ENCODE results near the gene MPZL2. TPM values are rescaled to one million over a fixed set of nuclear protein-coding genes. Genes with fewer than 3 reads are reported as not detected.

The MPZL2 gene
- total RNA-seq, 1 donor from 2014 or later: 0.95 TPM

- Mint-ChIP-seq H3K4me1 (ENCODE audit: low read depth, unreplicated experiment) (peaks cover 6% of the 10 kb centered on the region), H3K36me3 (ENCODE audit: low read depth, unreplicated experiment) (no peaks in the 10 kb centered on the region), H3K9me3 (ENCODE audit: unreplicated experiment) (no peaks in the 10 kb centered on the region), H3K27ac (ENCODE audit: unreplicated experiment) (no peak overlapping the region), H3K27me3 (ENCODE audit: low read depth, unreplicated experiment) (peaks cover 44% of the 10 kb centered on the region), H3K4me3 (ENCODE audit: unreplicated experiment) (no peak overlapping the region)
- no peak overlapping the region for H3K9ac ChIP-seq (ENCODE audit: low read length)
- FAIRE-seq (no peak), DNase-seq (ENCODE audit: low read depth) (no peak)
- H3K4me3 ChIP-seq (ENCODE audit: insufficient read depth, low read depth, low read length): no peak overlapping the region
- H3K4me1 ChIP-seq (ENCODE audit: insufficient read depth, low read length): no peaks in the 10 kb centered on the region
- TF ChIP-seq, protein P1, sequence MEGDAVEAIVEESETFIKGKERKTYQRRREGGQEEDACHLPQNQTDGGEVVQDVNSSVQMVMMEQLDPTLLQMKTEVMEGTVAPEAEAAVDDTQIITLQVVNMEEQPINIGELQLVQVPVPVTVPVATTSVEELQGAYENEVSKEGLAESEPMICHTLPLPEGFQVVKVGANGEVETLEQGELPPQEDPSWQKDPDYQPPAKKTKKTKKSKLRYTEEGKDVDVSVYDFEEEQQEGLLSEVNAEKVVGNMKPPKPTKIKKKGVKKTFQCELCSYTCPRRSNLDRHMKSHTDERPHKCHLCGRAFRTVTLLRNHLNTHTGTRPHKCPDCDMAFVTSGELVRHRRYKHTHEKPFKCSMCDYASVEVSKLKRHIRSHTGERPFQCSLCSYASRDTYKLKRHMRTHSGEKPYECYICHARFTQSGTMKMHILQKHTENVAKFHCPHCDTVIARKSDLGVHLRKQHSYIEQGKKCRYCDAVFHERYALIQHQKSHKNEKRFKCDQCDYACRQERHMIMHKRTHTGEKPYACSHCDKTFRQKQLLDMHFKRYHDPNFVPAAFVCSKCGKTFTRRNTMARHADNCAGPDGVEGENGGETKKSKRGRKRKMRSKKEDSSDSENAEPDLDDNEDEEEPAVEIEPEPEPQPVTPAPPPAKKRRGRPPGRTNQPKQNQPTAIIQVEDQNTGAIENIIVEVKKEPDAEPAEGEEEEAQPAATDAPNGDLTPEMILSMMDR (IDR thresholded peaks at IDR 0.05; ENCODE audit: insufficient read depth, low read depth, low read length): no peak
- no peak overlapping the region for H2AFZ ChIP-seq (ENCODE audit: low read depth, low read length)
- H3K79me2 ChIP-seq (ENCODE audit: insufficient read depth, low read length): no peaks in the 10 kb centered on the region
- H3K27ac ChIP-seq (ENCODE audit: low read depth, low read length): no peak overlapping the region
- H3K4me2 ChIP-seq (ENCODE audit: low read length): no peak overlapping the region
- H4K20me1 ChIP-seq (ENCODE audit: insufficient read depth, low read length): no peaks in the 10 kb centered on the region
- no peaks in the 10 kb centered on the region for H3K9me3 ChIP-seq (ENCODE audit: insufficient read depth, low read depth, low read length)
- H3K36me3 ChIP-seq (ENCODE audit: insufficient read depth, low read length): no peaks in the 10 kb centered on the region
- peaks cover 67% of the 10 kb centered on the region for H3K27me3 ChIP-seq (ENCODE audit: insufficient read depth, low read length)
Observed at GRCh38 chr11:118263112-118263511, 985 bp downstream of the MPZL2 start.

DNA sequence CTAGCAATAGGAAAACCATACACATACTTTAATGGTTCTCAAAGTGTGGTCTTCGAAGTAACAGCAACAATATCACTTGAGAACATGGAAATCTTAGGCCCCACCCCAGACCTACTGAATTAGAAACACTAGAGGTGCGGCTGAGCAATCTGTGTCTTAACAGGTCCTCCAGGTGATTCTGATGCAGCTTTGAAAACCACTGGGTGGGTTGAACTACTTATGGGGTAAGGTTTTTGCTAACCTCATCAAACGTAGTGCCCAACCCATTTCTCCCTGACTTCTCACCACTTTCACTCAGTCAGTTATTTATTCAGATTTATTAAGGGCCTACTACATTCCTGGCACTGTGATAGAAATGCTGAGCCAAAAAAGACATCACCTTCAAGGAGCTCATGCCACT lies 3.7 kb downstream of the MPZL2 start:
- Histone ChIP-seq H3K4me3 (ENCODE audit: insufficient read depth, low read depth, low read length) (no peak overlapping the region), H3K27me3 (ENCODE audit: insufficient read depth, low read length) (peaks cover 46% of the 10 kb centered on the region), H4K20me1 (ENCODE audit: insufficient read depth, low read length) (no peaks in the 10 kb centered on the region), H3K4me1 (ENCODE audit: insufficient read depth, low read length) (no peaks in the 10 kb centered on the region), H3K27ac (ENCODE audit: low read depth, low read length) (no peak overlapping the region), H3K9ac (ENCODE audit: low read length) (no peak overlapping the region), H3K9me3 (ENCODE audit: insufficient read depth, low read depth, low read length) (no peaks in the 10 kb centered on the region), H3K36me3 (ENCODE audit: insufficient read depth, low read length) (no peaks in the 10 kb centered on the region), H2AFZ (ENCODE audit: low read depth, low read length) (no peak overlapping the region), H3K4me2 (ENCODE audit: low read length) (no peak overlapping the region), H3K79me2 (ENCODE audit: insufficient read depth, low read length) (no peaks in the 10 kb centered on the region)
- FAIRE-seq: no peak
- TF ChIP-seq EZH2 (IDR thresholded peaks at IDR 0.05; ENCODE audit: insufficient read depth, low read length): no peak
- TF ChIP-seq, protein P1 (IDR thresholded peaks at IDR 0.05; ENCODE audit: insufficient read depth, low read depth, low read length): no peak
- H3K4me1 Mint-ChIP-seq (ENCODE audit: low read depth, unreplicated experiment): peaks cover 6% of the 10 kb centered on the region
- DNase-seq (ENCODE audit: low read depth): no peak
- H3K36me3 Mint-ChIP-seq (ENCODE audit: low read depth, unreplicated experiment): no peaks in the 10 kb centered on the region
- H3K4me3 Mint-ChIP-seq (ENCODE audit: unreplicated experiment): no peak overlapping the region
- no peaks in the 10 kb centered on the region for H3K9me3 Mint-ChIP-seq (ENCODE audit: unreplicated experiment)
- H3K27ac Mint-ChIP-seq (ENCODE audit: unreplicated experiment): no peak overlapping the region
- H3K27me3 Mint-ChIP-seq (ENCODE audit: low read depth, unreplicated experiment): peaks cover 36% of the 10 kb centered on the region

- Histone ChIP-seq H3K79me2 (ENCODE audit: insufficient read depth, low read length) (no peaks in the 10 kb centered on the region), H3K27me3 (ENCODE audit: insufficient read depth, low read length) (peaks cover 41% of the 10 kb centered on the region), H4K20me1 (ENCODE audit: insufficient read depth, low read length) (no peaks in the 10 kb centered on the region), H3K27ac (ENCODE audit: low read depth, low read length) (no peak overlapping the region), H3K4me1 (ENCODE audit: insufficient read depth, low read length) (no peaks in the 10 kb centered on the region), H3K9ac (ENCODE audit: low read length) (no peak overlapping the region), H2AFZ (ENCODE audit: low read depth, low read length) (no peak overlapping the region), H3K9me3 (ENCODE audit: insufficient read depth, low read depth, low read length) (no peaks in the 10 kb centered on the region), H3K4me2 (ENCODE audit: low read length) (no peak overlapping the region), H3K36me3 (ENCODE audit: insufficient read depth, low read length) (no peaks in the 10 kb centered on the region), H3K4me3 (ENCODE audit: insufficient read depth, low read depth, low read length) (no peak overlapping the region)
- no peak for DNase-seq (ENCODE audit: low read depth)
- H3K27ac Mint-ChIP-seq (ENCODE audit: unreplicated experiment): no peak overlapping the region
- H3K9me3 Mint-ChIP-seq (ENCODE audit: unreplicated experiment): no peaks in the 10 kb centered on the region
- H3K4me3 Mint-ChIP-seq (ENCODE audit: unreplicated experiment): no peak overlapping the region
- no peak for FAIRE-seq
- TF ChIP-seq, protein P1 (IDR thresholded peaks at IDR 0.05; ENCODE audit: insufficient read depth, low read depth, low read length): no peak
- TF ChIP-seq EZH2 (IDR thresholded peaks at IDR 0.05; ENCODE audit: insufficient read depth, low read length): no peak
- peaks cover 24% of the 10 kb centered on the region for H3K27me3 Mint-ChIP-seq (ENCODE audit: low read depth, unreplicated experiment)
- peaks cover 3% of the 10 kb centered on the region for H3K4me1 Mint-ChIP-seq (ENCODE audit: low read depth, unreplicated experiment)
- no peaks in the 10 kb centered on the region for H3K36me3 Mint-ChIP-seq (ENCODE audit: low read depth, unreplicated experiment)
Observed at GRCh38 chr11:118259138-118259537, 5.0 kb downstream of the MPZL2 start.
